Psoas muscle (tissue), 8 donors: Measurements from ENCODE around the gene C15orf39. TPM values are rescaled to one million over a fixed set of nuclear protein-coding genes. Genes with fewer than 3 reads are reported as not detected.
"Not testable (repeated sequence)": the region's sequence is repeated elsewhere in the genome, so short reads cannot be mapped to it uniquely, and the experiment has no call there.

Source experiments
- ATAC-seq, 4 donors: fragments of 200-7000 bp; cut with Tn5 transposase; one replicate each; pipeline ENCODE4 v1.9.1; 2020; ENCODE audit warnings: moderate library complexity in 3 of 4, mild to moderate bottlenecking in 2 of 4
- DNase-seq, 2 donors: peaks; one replicate each; pipeline ENCODE4 v3.0.0-alpha.2; 2020
- H3K27ac ChIP-seq: fragments of 200-600 bp; one replicate; pipeline ENCODE4 v1.8.0; 2022
- H3K27me3 ChIP-seq, 3 donors: fragments of 200-600 bp in 1 of 3; one replicate each; pipeline versions ENCODE4 v1.6.1 to v1.8.0; 2013 to 2022; ENCODE audit warnings: low read length in 2 of 3, mild to moderate bottlenecking in 2 of 3, moderate library complexity in 1 of 3; ENCODE audit not compliant: insufficient read depth in 3 of 3
- H3K36me3 ChIP-seq, 2 donors: fragments of 200-600 bp in 1 of 2; one replicate each; pipeline versions ENCODE4 v1.6.1 to v1.8.0; 2013 to 2022; ENCODE audit warnings: low read depth in 1 of 2, mild to moderate bottlenecking in 1 of 2, moderate library complexity in 1 of 2; ENCODE audit not compliant: insufficient read depth in 1 of 2
- H3K4me1 ChIP-seq: fragments of 200-600 bp; one replicate; pipeline ENCODE4 v1.8.0; 2022
- H3K4me3 ChIP-seq: fragments of 200-600 bp; one replicate; pipeline ENCODE4 v1.8.0; 2022; ENCODE audit warnings: mild to moderate bottlenecking
- H3K9me3 ChIP-seq: fragments of 200-600 bp; one replicate; pipeline ENCODE4 v1.8.0; 2022
- CTCF ChIP-seq: fragments of 200-600 bp; IDR thresholded peaks from one replicate; pipeline ENCODE4 v1.8.0; 2022; ENCODE audit warnings: antibody characterized with exemption
- whole genome bisulfite sequencing, 3 donors: extraction: QIAGEN DNeasy Blood & Tissue Kit; methylation state at CpG; one replicate each; pipeline versions ENCODE4 v1.1.6 to v1.1.7; 2013; 5-methylcytosine and 5-hydroxymethylcytosine counted together
- intact Hi-C, 2 donors: fragments of 100-400 bp; cut with DNase I; formaldehyde crosslinking; loops; one replicate each; pipeline versions ENCODE4 v1.11.0 to v1.14.2; 2022
- polyA plus RNA-seq, 3 donors: library from polyadenylated mRNA; stranded (reverse); fragments of 200-250 nt; gene quantifications; one replicate each; pipeline ENCODE4 v1.2.3, GENCODE V29; 2013
- total RNA-seq, 4 donors: library from RNA; stranded (reverse); fragmentation: NEBNext Ultra II Directional in 2 of 4; extraction: Animal tissue kit (Norgen Biotek cat#: 25700) in 2 of 4; gene quantifications; one replicate each; pipeline versions ENCODE4 v1.2.1 to v1.2.4, GENCODE V29; 2021 to 2023
- donor health status: healthy with polysubstance abuse.
- donor health status: DM: no; HTN: no; CAD: no; lungs with moderate emphysema.
- donor health status: Bipolar disorder and iron deficiency.
- donor health status: healthy.
- donor health status: DM: yes; HTN: yes; CAD: no.
- donor health status: DM: no; HTN: no; CAD: no.
- donor health status: DM: no; HTN: no; CAD: no.
- donor health status: DM: yes; HTN: yes; CAD: no.

The C15orf39 gene
- total and polyA plus RNA-seq, 7 donors: 2.5 to 4.6 (median 4.0) TPM

- DNase-seq: no peak
- H3K9me3 ChIP-seq: no peaks in the 10 kb centered on the region
- no peaks in the 10 kb centered on the region for H3K4me1 ChIP-seq
- WGBS, 3 donors: 89 to 92% (median 89%) methylated on average over 5 of the region's 5 CpGs
- no peak for TF ChIP-seq CTCF
- H3K36me3 ChIP-seq: peaks cover 4 to 28% of the 10 kb centered on the region in 2 donors
- intact Hi-C loops: no loop called here
- no peak for ATAC-seq
- no peak overlapping the region for H3K27ac ChIP-seq
- no peak overlapping the region for H3K4me3 ChIP-seq
- H3K27me3 ChIP-seq: no peaks in the 10 kb centered on the region
Measured at GRCh38 chr15:75215107-75216004, 13.7 kb downstream of the C15orf39 start.

- Histone ChIP-seq H3K4me1 (no peaks in the 10 kb centered on the region), H3K27ac (no peak overlapping the region), H3K4me3 (no peak overlapping the region), H3K9me3 (no peaks in the 10 kb centered on the region), H3K27me3 (no peaks in the 10 kb centered on the region), H3K36me3 (peaks cover 0 to 13% of the 10 kb centered on the region in 2 donors)
- 81 to 85% (median 84%) methylated on average over 6 of the region's 6 CpGs for WGBS, 3 donors
- intact Hi-C loops: no loop called here
- DNase-seq (no peak), ATAC-seq (no peak)
- TF ChIP-seq CTCF: no peak
Measured at GRCh38 chr15:75217012-75217411, 15.3 kb downstream of the C15orf39 start.

- H3K36me3 ChIP-seq, ATAC-seq, H3K27me3 ChIP-seq, H3K9me3 ChIP-seq, DNase-seq, H3K4me1 ChIP-seq, H3K27ac ChIP-seq, intact Hi-C loops, H3K4me3 ChIP-seq: not testable (repeated sequence)
- 85 to 88% (median 85%) methylated on average over 3 of the region's 3 CpGs for WGBS, 3 donors
Measured at GRCh38 chr15:75217574-75217973, 15.9 kb downstream of the C15orf39 start.

- peak in 1 of 2 donors; percentile 2 for DNase-seq
- H3K4me3 ChIP-seq, H3K27ac ChIP-seq, H3K4me1 ChIP-seq, ATAC-seq, H3K9me3 ChIP-seq, intact Hi-C loops, H3K27me3 ChIP-seq, H3K36me3 ChIP-seq: not testable (repeated sequence)
- 74 to 75% (median 74%) methylated on average over 3 to 4 of the region's 4 CpGs for WGBS, 3 donors
Measured at GRCh38 chr15:75219507-75219929, 17.8 kb downstream of the C15orf39 start.

GRCh38 chr15:75223688-75224087 lies 22.0 kb downstream of the C15orf39 start:
- Histone ChIP-seq H3K27me3 (no peaks in the 10 kb centered on the region), H3K27ac (no peak overlapping the region), H3K4me3 (no peak overlapping the region), H3K4me1 (no peaks in the 10 kb centered on the region), H3K36me3 (no peaks in the 10 kb centered on the region), H3K9me3 (no peaks in the 10 kb centered on the region)
- no peak for TF ChIP-seq CTCF
- ATAC-seq (no peak), DNase-seq (peak in 1 of 2 donors; percentile 6)
- intact Hi-C loops: no loop called here
- 84 to 88% (median 85%) methylated on average over 5 to 6 of the region's 6 CpGs for WGBS, 3 donors
